Mesothelial cell of epicardium (in vitro differentiated cells): Measurements from ENCODE around the gene MARCHF2. TPM values are rescaled to one million over a fixed set of nuclear protein-coding genes. Genes with fewer than 3 reads are reported as not detected.

ENCODE experiments used
- DNase-seq, 2 experiments: peaks; one replicate each; pipeline ENCODE4 v3.0.0; 2021; ENCODE audit warnings: low spot score in 2 of 2; ENCODE audit not compliant: unreplicated experiment in 2 of 2
- H3K27ac Mint-ChIP-seq: 2 replicates; pipeline ENCODE4 v1.8.0; 2021; ENCODE audit warnings: mixed read lengths
- H3K27me3 Mint-ChIP-seq: 2 replicates; pipeline ENCODE4 v1.8.0; 2021; ENCODE audit warnings: low read depth, mixed read lengths
- H3K36me3 Mint-ChIP-seq: 2 replicates; pipeline ENCODE4 v1.8.0; 2021; ENCODE audit warnings: mixed read lengths
- H3K4me1 Mint-ChIP-seq: 2 replicates; pipeline ENCODE4 v1.8.0; 2021; ENCODE audit warnings: mixed read lengths
- H3K4me3 Mint-ChIP-seq: 2 replicates; pipeline ENCODE4 v1.8.0; 2021; ENCODE audit warnings: mild to moderate bottlenecking, moderate library complexity, mixed read lengths
- H3K9me3 Mint-ChIP-seq: 2 replicates; pipeline ENCODE4 v1.8.0; 2021; ENCODE audit warnings: mixed read lengths
- total RNA-seq: library from RNA; stranded (reverse); gene quantifications from 3 replicates; pipeline ENCODE4 v1.2.1, GENCODE V29; 2021
- TF ChIP-seq, protein P1 (sequence below): fragments of 200-600 bp; sonication (generic); IDR thresholded peaks from one replicate; pipeline ENCODE4 v1.5.0; 2021; ENCODE audit warnings: antibody characterized with exemption; ENCODE audit not compliant: unreplicated experiment

MARCHF2 gene
- total RNA-seq, 1 donor from 2014 or later = 21.4 TPM

DNA sequence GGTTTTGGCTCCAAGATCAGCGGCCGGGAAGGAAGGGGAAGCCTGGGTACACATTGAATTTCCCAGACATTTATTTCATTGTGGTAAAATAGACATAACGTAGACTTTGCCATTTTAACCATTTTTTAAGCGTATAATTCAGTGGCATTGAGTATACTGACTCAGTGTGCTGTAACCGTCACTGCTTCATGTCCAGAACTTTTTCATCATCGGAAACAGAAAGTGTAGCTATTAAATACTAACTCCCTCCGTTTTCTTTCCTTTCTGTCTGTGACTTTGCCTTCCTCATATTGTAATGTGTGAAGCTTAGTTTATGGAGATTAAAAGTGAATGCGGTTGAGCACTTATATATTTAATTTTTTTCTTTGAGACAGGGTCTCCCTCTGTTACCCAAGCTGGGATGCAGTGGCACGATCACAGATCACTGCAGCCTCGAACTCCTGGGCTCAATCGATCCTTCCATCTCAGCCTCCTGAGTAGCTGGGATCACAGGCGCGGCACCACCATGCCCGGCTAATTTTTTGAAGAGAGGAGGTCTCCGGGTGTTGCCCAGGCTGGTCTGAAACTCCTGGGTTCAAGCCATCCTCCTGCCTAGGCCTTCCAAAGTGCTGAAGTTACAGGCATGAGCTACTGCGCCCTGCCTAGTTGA lies 33.1 kb downstream of the MARCHF2 start:
- Mint-ChIP-seq H3K9me3 (no peaks in the 10 kb centered on the region), H3K27ac (peak overlapping the region; percentile 96), H3K4me3 (peak overlapping the region; percentile 94), H3K27me3 (no peaks in the 10 kb centered on the region), H3K36me3 (peaks cover 7% of the 10 kb centered on the region), H3K4me1 (peaks cover 44% of the 10 kb centered on the region)
- TF ChIP-seq, protein P1, sequence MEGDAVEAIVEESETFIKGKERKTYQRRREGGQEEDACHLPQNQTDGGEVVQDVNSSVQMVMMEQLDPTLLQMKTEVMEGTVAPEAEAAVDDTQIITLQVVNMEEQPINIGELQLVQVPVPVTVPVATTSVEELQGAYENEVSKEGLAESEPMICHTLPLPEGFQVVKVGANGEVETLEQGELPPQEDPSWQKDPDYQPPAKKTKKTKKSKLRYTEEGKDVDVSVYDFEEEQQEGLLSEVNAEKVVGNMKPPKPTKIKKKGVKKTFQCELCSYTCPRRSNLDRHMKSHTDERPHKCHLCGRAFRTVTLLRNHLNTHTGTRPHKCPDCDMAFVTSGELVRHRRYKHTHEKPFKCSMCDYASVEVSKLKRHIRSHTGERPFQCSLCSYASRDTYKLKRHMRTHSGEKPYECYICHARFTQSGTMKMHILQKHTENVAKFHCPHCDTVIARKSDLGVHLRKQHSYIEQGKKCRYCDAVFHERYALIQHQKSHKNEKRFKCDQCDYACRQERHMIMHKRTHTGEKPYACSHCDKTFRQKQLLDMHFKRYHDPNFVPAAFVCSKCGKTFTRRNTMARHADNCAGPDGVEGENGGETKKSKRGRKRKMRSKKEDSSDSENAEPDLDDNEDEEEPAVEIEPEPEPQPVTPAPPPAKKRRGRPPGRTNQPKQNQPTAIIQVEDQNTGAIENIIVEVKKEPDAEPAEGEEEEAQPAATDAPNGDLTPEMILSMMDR = no peak
- DNase-seq = no peak

- H3K4me1 Mint-ChIP-seq = peaks cover 51% of the 10 kb centered on the region
- no peaks in the 10 kb centered on the region for H3K27me3 Mint-ChIP-seq
- no peaks in the 10 kb centered on the region for H3K9me3 Mint-ChIP-seq
- TF ChIP-seq, protein P1 = no peak
- no peak overlapping the region for H3K4me3 Mint-ChIP-seq
- H3K36me3 Mint-ChIP-seq = peaks cover 7% of the 10 kb centered on the region
- DNase-seq = no peak
- peak overlapping the region; percentile 51 for H3K27ac Mint-ChIP-seq
Observed at GRCh38 chr19:8449830-8450229, 36.7 kb downstream of the MARCHF2 start.

DNA sequence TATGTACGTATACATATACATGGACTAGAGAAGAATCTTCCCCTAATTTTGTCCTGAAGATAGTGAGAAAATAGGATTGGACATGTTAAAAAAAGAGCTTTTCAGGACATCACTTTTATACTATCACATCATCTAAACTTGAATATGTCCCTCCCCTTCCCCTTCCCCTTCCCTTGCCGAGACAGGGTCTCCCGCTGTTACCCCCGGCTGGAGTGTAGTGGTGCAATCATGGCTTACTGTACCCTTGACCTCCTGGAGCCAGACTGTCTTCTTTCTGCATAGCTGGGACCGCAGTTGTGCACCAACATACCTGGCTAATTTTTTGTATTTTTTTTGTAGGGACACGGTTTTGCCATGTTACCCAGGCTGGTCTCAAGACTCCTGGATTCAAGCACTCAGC lies 38.3 kb downstream of the MARCHF2 start:
- Mint-ChIP-seq H3K9me3 (no peaks in the 10 kb centered on the region), H3K27me3 (no peaks in the 10 kb centered on the region), H3K4me3 (no peak overlapping the region), H3K36me3 (peaks cover 13% of the 10 kb centered on the region), H3K4me1 (peaks cover 44% of the 10 kb centered on the region), H3K27ac (peak overlapping the region; percentile 67)
- DNase-seq = no peak
- TF ChIP-seq, protein P1 = no peak

- Mint-ChIP-seq H3K9me3 (no peaks in the 10 kb centered on the region), H3K27ac (peak overlapping the region; percentile 67), H3K27me3 (no peaks in the 10 kb centered on the region), H3K36me3 (peaks cover 15% of the 10 kb centered on the region), H3K4me3 (no peak overlapping the region), H3K4me1 (peaks cover 44% of the 10 kb centered on the region)
- TF ChIP-seq, protein P1 = no peak
- no peak for DNase-seq
Observed at GRCh38 chr19:8451885-8452284, 38.8 kb downstream of the MARCHF2 start.

GRCh38 chr19:8452446-8453123 lies 39.5 kb downstream of the MARCHF2 start:
- Mint-ChIP-seq H3K27ac (no peak overlapping the region), H3K4me1 (peaks cover 43% of the 10 kb centered on the region), H3K9me3 (no peaks in the 10 kb centered on the region), H3K36me3 (peaks cover 10% of the 10 kb centered on the region), H3K27me3 (no peaks in the 10 kb centered on the region), H3K4me3 (no peak overlapping the region)
- no peak for DNase-seq
- TF ChIP-seq, protein P1 = no peak
